ENCODE measurements around the gene AKR1B1.

The AKR1B1 gene

GRCh38 chr7:134446446-134446845, 12.5 kb downstream of the AKR1B1 start (continued):
- TF ChIP-seq ZNF157 (tag by site-specific recombination; IDR thresholded peaks at IDR 0.05): no peak
- TF ChIP-seq REPIN1 (tag by site-specific recombination; IDR thresholded peaks at IDR 0.05; ENCODE audit: low read depth): no peak
- no peak for TF ChIP-seq WT1 (tag by site-specific recombination; IDR thresholded peaks at IDR 0.05)
- TF ChIP-seq ZBTB20 (tag by site-specific recombination; IDR thresholded peaks at IDR 0.05): no peak
- TF ChIP-seq, protein P1, sequence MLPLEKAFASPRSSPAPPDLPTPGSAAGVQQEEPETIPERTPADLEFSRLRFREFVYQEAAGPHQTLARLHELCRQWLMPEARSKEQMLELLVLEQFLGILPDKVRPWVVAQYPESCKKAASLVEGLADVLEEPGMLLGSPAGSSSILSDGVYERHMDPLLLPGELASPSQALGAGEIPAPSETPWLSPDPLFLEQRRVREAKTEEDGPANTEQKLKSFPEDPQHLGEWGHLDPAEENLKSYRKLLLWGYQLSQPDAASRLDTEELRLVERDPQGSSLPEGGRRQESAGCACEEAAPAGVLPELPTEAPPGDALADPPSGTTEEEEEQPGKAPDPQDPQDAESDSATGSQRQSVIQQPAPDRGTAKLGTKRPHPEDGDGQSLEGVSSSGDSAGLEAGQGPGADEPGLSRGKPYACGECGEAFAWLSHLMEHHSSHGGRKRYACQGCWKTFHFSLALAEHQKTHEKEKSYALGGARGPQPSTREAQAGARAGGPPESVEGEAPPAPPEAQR (tag by site-specific recombination; IDR thresholded peaks at IDR 0.05): no peak

DNA sequence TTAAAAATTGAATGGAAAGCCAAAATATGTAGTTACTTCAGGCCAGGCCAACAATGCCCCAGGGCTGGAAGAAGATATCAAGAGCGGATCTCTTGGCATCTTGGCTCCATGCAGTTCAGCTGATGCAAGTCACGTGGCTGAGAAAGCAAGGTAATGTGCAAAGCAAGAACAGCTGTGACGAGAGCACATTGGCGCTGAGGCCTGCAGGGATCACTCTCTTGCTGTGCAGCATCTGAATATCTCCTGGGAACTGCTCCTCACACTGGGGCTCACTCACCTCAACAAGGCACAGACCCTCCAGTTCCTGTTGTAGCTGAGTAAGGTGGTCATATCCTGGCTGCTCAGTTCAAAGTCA, 14.0 kb downstream of the AKR1B1 start:
- ChIA-PET POLR2A (no interaction called here), CTCF (interaction anchor here (0.7 to 5.8 kb wide), 3 partner anchors 12 to 114 kb away, joined by 3 to 25 read pairs (median 11); no protein-coding TSS in a partner anchor)
- no peak for TF ChIP-seq ZNF148 (tag by site-specific recombination; IDR thresholded peaks at IDR 0.05; ENCODE audit: borderline replicate concordance)
- TF ChIP-seq ZNF121 (tag by site-specific recombination; IDR thresholded peaks at IDR 0.05): no peak
- TF ChIP-seq ZXDB (tag by site-specific recombination; IDR thresholded peaks at IDR 0.05): no peak
- no peak for TF ChIP-seq IKZF3 (tag by site-specific recombination; IDR thresholded peaks at IDR 0.05)
- TF ChIP-seq ZNF670 (tag by site-specific recombination; IDR thresholded peaks at IDR 0.05; ENCODE audit: low read depth): no peak
- TF ChIP-seq ZNF280D (tag by site-specific recombination; IDR thresholded peaks at IDR 0.05): no peak
- no peak for TF ChIP-seq ZNF138 (tag by site-specific recombination; IDR thresholded peaks at IDR 0.05; ENCODE audit: borderline replicate concordance)
- TF ChIP-seq ZBTB20 (tag by site-specific recombination; IDR thresholded peaks at IDR 0.05): no peak
- no peak for TF ChIP-seq ZNF514 (tag by site-specific recombination; IDR thresholded peaks at IDR 0.05)
- TF ChIP-seq ZSCAN23 (tag by site-specific recombination; IDR thresholded peaks at IDR 0.05): no peak
- TF ChIP-seq ZSCAN5A (tag by site-specific recombination; IDR thresholded peaks at IDR 0.05): no peak
- no peak for TF ChIP-seq CTCF (tag by site-specific recombination; IDR thresholded peaks at IDR 0.05)
- TF ChIP-seq, protein P2, sequence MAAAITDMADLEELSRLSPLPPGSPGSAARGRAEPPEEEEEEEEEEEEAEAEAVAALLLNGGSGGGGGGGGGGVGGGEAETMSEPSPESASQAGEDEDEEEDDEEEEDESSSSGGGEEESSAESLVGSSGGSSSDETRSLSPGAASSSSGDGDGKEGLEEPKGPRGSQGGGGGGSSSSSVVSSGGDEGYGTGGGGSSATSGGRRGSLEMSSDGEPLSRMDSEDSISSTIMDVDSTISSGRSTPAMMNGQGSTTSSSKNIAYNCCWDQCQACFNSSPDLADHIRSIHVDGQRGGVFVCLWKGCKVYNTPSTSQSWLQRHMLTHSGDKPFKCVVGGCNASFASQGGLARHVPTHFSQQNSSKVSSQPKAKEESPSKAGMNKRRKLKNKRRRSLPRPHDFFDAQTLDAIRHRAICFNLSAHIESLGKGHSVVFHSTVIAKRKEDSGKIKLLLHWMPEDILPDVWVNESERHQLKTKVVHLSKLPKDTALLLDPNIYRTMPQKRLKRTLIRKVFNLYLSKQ (tag by site-specific recombination; IDR thresholded peaks at IDR 0.05; ENCODE audit: borderline replicate concordance): no peak
- TF ChIP-seq GLI4 (tag by site-specific recombination; IDR thresholded peaks at IDR 0.05): no peak
- no peak for TF ChIP-seq SP2 (tag by site-specific recombination; IDR thresholded peaks at IDR 0.05)
- no peak for TF ChIP-seq ZNF830 (tag by site-specific recombination; IDR thresholded peaks at IDR 0.05; ENCODE audit: low read depth)
- TF ChIP-seq SETDB1 (IDR thresholded peaks at IDR 0.05; ENCODE audit: insufficient read length, low read length): no peak
- TF ChIP-seq OSR2 (tag by site-specific recombination; IDR thresholded peaks at IDR 0.05): no peak
- no peaks in the 10 kb centered on the region for H3K9me3 ChIP-seq (ENCODE audit: control insufficient read depth, insufficient read depth, low read depth, low read length)
- H3K36me3 ChIP-seq (ENCODE audit: control insufficient read depth in 2 of 2, insufficient read depth in 1 of 2, low read length in 2 of 2): peaks cover 3 to 100% of the 10 kb centered on the region in 2 experiments; a peak in 2 of 3 replicates
- no peak overlapping the region for H3K4me3 ChIP-seq (ENCODE audit: low read depth, low read length)
- H3K4me1 ChIP-seq (ENCODE audit: control insufficient read depth, insufficient read depth, low read length): no peaks in the 10 kb centered on the region
- no peak overlapping the region for H3K27ac ChIP-seq (ENCODE audit: extremely low read depth, low read depth, low read length)
